ENCODE data around the gene CASP5.

GRCh38 chr11:105007463-105007862 lies 15.5 kb downstream of the CASP5 start:
- no peak for TF ChIP-seq CTCF (IDR thresholded peaks at IDR 0.05; ENCODE audit: poor library complexity)
- no peak for TF ChIP-seq EZH2phosphoT487 (IDR thresholded peaks at IDR 0.05; ENCODE audit: low read depth, severe bottlenecking, unreplicated experiment)
- no peak for TF ChIP-seq EZH2 (IDR thresholded peaks at IDR 0.05; ENCODE audit: borderline replicate concordance)

Measured in hepatocyte (in vitro differentiated cells).